SK-N-SH (cell line): ENCODE measurements around the gene LTF.

Experiments used
- CTCF ChIP-seq: fragments of 200-600 bp; sonication (generic); IDR thresholded peaks from 2 replicates; pipeline ENCODE4 v1.6.1; 2017; ENCODE audit warnings: antibody characterized with exemption, mild to moderate bottlenecking, moderate library complexity
- MAX ChIP-seq: IDR thresholded peaks from 2 replicates; pipeline ENCODE4 v1.4.0; 2012; ENCODE audit warnings: low read depth

GRCh38 chr3:46447228-46447985 lies 17.3 kb downstream of the LTF start:
- no peak for TF ChIP-seq CTCF
- TF ChIP-seq MAX = no peak
